TTC549 (cell line): ENCODE results near the gene SPOCK1.
"Not testable (repeated sequence)": the region's sequence is repeated elsewhere in the genome, so short reads cannot be mapped to it uniquely, and the experiment has no call there.

ENCODE experiments used
- FAIRE-seq: peaks from 2 replicates; lab custom pipeline; 2012; peaks lifted over from hg19 to GRCh38; lab: Jason Lieb, UNC

SPOCK1 gene

DNA sequence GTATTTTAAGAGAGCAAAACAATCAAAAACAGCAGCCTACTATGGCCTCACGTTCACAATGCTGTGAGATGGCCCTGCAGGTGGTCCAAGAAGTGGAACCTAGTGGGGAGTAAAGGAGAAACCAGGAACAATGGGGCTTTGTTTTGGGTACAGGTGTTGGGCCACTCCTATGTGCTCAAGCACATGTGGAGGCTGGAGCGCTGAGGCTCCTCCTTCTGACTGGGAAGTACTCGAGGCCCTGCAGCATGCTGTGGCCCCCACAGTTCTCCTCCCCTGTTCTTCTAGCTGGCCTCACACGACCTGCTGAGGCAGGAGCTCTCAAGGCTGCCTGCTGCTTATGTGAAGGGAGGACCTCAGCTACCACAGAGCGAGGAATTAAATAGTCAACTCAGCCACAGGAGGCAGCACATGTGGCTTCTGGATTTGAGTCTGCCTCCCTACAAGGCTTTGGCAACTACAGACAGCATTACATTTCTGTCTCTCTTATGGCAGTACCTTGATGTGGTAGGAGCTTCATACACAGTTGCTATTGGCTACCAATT, 482.3 kb downstream of the SPOCK1 start:
- no peak for FAIRE-seq

GRCh38 chr5:137015540-137016116, 483.5 kb downstream of the SPOCK1 start:
- no peak for FAIRE-seq

GRCh38 chr5:137014731-137015130, 484.4 kb downstream of the SPOCK1 start:
- no peak for FAIRE-seq

- FAIRE-seq = no peak
Measured at GRCh38 chr5:137010226-137010625, 488.9 kb downstream of the SPOCK1 start.

- FAIRE-seq = no peak
Measured at GRCh38 chr5:137004279-137004678, 494.8 kb downstream of the SPOCK1 start.

- FAIRE-seq = no peak
Measured at GRCh38 chr5:137001026-137001569, 498.0 kb downstream of the SPOCK1 start.

DNA sequence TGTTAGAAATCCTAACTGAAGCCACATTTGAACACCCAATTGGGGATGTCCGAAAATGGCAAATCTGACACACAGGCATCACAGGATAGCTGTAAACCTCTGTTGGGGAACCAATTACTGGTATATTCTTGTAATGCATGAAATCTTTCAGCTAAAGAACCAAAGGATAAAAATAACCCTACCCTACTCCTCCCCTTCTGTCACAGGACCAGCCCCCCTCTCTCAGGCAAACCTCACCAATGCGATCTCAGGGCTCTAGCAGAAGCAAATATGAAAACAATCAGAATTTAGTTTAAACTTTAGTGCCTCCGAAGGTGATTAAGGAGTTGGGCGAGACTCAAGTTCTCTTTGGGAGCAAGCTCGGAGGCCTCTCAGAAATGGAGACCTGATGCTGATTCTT, 499.3 kb downstream of the SPOCK1 start:
- FAIRE-seq = no peak

GRCh38 chr5:136998854-136999357, 500.2 kb downstream of the SPOCK1 start:
- no peak for FAIRE-seq

GRCh38 chr5:136994154-136994553, 505.0 kb downstream of the SPOCK1 start:
- no peak for FAIRE-seq

GRCh38 chr5:136992796-136993489, 506.2 kb downstream of the SPOCK1 start:
- no peak for FAIRE-seq

DNA sequence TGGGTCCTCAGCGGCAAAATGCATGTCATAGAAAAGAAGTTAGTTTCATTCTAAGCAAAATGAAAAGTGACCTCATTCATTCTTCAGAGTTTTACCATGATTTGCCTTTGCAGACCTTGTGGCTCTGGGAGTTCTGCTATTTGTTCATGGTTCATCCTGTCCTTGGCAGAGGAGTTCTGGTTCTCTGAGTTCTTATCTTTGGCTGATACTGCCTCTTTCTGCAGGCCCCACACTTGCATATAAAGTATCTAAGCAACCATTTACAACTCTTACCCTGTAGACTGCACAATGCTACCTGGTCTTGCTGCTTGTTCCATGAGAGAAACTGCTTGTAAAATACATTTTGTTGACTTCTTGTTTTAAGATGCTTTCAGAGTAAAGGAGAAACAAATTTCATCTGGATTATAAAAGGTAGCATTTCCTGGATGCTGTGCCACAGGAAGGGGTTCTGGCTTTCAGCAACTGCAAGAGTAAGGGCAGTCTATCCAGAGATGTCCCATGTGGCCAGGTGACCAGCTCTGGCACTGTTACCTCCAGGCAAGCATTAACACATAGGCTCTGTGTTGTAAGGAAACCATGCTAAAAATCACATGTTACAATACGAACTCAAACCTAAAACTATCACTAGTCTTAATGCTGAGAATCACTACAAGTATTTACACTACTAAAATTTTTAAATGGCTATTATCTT, 513.2 kb downstream of the SPOCK1 start:
- FAIRE-seq = no peak

- FAIRE-seq = no peak
Measured at GRCh38 chr5:136984772-136985446, 514.2 kb downstream of the SPOCK1 start.

GRCh38 chr5:136981936-136982335, 517.2 kb downstream of the SPOCK1 start:
- no peak for FAIRE-seq

- FAIRE-seq = no peak
Measured at GRCh38 chr5:136979131-136979530, 520.0 kb downstream of the SPOCK1 start.

DNA sequence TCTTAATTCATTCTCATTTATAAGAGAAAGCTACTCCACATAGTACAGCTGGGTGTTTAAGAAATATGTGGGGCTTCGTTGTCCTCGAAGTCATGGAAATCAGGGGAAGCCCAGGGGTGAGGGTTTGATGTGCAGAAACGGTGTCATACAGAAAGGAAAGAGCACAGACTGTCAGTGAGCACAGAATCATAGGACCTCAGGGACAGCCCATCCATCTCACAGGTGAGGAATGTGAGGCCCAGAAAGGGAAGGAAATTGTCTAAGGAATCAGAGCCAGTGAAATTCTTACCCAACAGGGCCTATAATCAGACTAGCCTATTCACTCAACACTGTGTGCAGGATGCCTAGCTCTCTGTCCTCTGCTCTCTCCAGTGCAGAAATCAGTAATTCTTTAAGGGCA, 535.6 kb downstream of the SPOCK1 start:
- FAIRE-seq = no peak

GRCh38 chr5:136957428-136957827, 541.7 kb downstream of the SPOCK1 start:
- no peak for FAIRE-seq

GRCh38 chr5:136954142-136954541, 545.0 kb downstream of the SPOCK1 start:
- FAIRE-seq = not testable (repeated sequence)

- not testable (repeated sequence) for FAIRE-seq
Measured at GRCh38 chr5:136953346-136954069, 545.6 kb downstream of the SPOCK1 start.

- no peak for FAIRE-seq
Measured at GRCh38 chr5:136927571-136927970, 571.6 kb downstream of the SPOCK1 start.

DNA sequence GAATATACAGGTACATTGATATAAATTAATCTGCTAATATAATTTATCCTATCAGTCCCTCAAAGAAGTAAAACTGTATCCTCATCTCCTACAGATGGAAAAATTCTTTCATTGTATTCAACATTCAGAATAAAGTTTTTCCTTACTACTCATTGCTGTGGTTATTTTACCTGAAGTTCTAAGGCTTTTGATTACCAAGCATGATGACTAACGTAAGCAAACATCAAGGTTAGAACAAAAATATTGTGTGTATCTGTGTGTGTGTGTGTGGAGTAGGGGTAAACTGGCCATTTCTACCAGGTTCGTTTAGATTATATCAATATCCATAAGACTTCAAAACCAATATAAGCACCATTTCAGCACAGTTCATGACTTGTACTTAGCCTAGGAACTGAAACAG, 573.1 kb downstream of the SPOCK1 start:
- no peak for FAIRE-seq
